Right kidney (tissue), 1 donor: ENCODE data around the gene FAM43B.
A peak's percentile ranks its signal among the peaks of the same experiment; 100 is the strongest.

Source experiments
- DNase-seq: peaks from one replicate; pipeline ENCODE4 v3.0.0-alpha.2; 2016

The FAM43B gene

GRCh38 chr1:20551161-20551560 is 1.2 kb upstream of the FAM43B start:
- no peak for DNase-seq

DNA sequence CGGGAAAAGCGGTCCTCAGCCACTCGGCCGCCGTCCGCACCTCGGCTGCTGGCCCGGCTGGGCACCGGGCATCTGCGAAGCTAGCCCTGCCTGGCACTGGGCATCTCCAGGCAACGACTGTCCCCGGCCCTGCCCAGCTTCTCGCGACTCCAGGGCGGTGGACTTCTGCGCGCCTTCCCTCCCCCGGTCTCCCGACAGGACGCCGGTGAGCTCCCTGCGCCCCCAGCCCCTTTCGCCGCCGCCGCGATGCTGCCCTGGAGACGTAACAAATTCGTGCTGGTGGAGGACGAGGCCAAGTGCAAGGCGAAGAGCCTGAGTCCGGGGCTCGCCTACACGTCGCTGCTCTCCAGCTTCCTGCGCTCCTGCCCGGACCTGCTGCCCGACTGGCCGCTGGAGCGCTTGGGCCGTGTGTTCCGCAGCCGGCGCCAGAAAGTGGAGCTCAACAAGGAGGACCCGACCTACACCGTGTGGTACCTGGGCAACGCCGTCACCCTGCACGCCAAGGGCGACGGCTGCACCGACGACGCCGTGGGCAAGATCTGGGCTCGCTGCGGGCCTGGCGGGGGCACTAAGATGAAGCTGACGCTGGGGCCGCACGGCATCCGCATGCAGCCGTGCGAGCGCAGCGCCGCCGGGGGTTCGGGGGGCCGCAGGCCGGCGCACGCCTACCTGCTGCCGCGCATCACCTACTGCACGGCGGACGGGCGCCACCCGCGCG is 514 bp downstream of the FAM43B start:
- peak; percentile 81 for DNase-seq

GRCh38 chr1:20555025-20555757 is 2.8 kb downstream of the FAM43B start:
- DNase-seq: no peak

GRCh38 chr1:20555758-20556120 is 3.4 kb downstream of the FAM43B start:
- DNase-seq: no peak

GRCh38 chr1:20558191-20558590 is 5.8 kb downstream of the FAM43B start:
- DNase-seq: no peak

DNA sequence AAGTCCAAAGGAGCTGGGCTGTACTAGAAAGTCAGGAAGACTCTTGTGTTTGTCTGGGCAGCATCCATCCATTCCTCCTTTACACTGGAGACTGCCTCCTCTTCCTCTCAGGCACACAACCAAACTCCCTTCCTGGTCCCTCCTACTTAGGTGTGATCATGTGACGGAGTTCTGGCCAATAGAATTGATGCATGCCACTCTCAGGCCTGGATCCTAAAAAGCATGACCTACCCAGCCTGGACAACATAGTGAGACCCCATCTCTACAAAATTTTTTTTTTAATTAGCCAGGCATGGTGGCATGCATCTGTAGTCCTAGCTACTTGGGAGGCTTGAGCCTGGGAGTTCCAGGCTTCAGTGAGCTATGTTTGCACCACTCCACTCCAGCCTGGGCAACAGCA is 8.6 kb downstream of the FAM43B start:
- no peak for DNase-seq

- DNase-seq: no peak
Measured at GRCh38 chr1:20565234-20565633, 12.9 kb downstream of the FAM43B start.

GRCh38 chr1:20569523-20570098 is 17.2 kb downstream of the FAM43B start:
- no peak for DNase-seq

DNA sequence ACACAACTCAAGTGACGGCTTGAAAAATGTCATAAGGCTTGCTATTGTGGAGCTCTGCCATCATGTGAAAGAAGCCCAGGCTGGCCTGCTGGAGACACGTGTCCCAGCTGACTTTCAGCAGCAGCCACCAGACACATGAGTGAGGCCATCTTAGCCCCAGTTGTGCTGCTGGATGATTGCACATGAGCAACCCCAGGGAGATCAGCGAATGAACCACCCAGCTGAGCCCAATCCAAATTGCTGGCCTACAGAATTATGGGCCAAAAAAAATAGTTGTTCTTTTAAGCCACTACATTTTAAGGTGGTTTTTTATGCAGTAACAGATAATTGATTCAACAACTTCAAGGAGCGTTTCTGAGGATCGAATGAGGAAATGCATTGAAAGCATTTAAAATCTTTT is 19.1 kb downstream of the FAM43B start:
- no peak for DNase-seq

DNA sequence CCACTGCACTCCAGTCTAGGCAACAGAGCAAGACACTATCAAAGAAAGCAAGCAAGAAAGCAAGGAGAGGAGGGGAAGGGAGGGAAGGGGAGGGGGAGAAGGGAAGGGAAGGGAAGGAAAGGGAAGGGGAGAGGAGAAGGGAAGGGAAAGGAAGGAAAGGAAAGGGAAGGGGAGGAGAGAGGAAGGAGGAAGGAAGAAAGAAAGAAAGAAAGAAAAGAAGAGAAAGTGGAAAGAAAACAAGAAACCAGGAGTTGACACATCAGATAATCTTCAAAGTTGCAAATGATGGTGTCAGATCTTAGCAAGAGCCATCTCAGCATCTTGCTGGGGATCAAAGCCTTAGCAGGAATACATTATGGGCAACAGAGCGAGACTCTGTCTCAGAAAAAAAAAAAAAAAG is 21.6 kb downstream of the FAM43B start:
- no peak for DNase-seq

GRCh38 chr1:20574686-20575540 is 22.5 kb downstream of the FAM43B start:
- DNase-seq: peak; percentile 51

- DNase-seq: no peak
Measured at GRCh38 chr1:20575541-20576336, 23.4 kb downstream of the FAM43B start.

DNA sequence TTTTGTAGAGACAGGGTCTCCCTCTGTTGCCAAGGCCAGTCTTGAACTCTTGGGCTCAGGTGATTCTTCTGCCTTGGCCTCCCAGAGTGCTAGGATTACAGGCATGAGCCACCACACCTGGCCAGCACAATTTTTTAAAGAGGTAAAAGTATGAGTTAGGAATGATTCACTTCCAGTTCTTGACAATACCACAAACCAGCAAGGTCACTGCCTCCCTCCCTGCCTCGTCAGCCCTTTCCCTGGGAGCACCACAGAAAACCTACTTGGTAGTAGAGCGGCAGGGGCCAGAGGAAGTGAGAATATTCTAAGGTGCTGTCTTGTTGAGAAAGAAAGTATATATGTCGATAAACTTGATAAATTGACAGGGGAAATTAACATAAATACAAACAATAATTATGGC is 25.7 kb downstream of the FAM43B start:
- DNase-seq: no peak

- no peak for DNase-seq
Measured at GRCh38 chr1:20578721-20579395, 26.5 kb downstream of the FAM43B start.

GRCh38 chr1:20584890-20585289 is 32.5 kb downstream of the FAM43B start:
- DNase-seq: no peak

DNA sequence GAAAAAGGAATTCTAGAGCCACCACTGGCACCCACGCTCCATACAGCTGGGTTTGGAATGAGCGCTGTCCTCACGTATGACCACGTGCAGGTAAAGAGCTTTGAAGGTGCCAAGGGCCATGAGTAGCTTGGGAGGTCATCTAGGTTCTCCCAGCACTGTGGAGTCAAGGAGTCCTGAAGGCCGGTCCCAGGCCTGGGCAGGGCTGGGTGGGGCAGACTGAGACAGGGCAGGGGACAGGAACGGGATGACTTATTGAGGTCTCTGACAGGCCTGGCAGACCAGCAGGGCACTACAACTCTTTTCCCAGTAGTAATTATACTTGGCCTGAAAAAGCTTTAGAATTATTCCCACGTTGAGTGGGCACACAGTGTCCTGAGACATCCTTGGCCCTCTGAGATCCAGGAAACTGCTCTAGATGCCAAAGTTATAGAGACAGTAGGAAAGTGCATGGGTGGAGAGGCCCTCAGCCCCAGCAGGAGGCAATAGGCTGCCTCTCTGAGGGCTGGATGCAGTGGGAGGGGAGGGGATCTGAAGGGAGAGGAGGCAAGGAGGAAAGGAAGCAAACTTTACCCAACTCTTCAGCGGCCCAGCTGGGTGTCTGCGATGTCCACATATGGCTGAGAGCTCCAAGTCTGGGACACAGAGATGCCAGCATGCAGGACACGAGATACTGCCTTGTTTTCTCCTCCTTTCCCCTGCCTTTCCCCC is 34.7 kb downstream of the FAM43B start:
- no peak for DNase-seq

GRCh38 chr1:20587661-20588053 is 35.3 kb downstream of the FAM43B start:
- DNase-seq: no peak

- no peak for DNase-seq
Measured at GRCh38 chr1:20588634-20589225, 36.4 kb downstream of the FAM43B start, which contains the start of gene CDA. TSS of gene CDA (plus strand) at chr1:20589097. CDS start at chr1:20589130, 33 bp downstream.

DNA sequence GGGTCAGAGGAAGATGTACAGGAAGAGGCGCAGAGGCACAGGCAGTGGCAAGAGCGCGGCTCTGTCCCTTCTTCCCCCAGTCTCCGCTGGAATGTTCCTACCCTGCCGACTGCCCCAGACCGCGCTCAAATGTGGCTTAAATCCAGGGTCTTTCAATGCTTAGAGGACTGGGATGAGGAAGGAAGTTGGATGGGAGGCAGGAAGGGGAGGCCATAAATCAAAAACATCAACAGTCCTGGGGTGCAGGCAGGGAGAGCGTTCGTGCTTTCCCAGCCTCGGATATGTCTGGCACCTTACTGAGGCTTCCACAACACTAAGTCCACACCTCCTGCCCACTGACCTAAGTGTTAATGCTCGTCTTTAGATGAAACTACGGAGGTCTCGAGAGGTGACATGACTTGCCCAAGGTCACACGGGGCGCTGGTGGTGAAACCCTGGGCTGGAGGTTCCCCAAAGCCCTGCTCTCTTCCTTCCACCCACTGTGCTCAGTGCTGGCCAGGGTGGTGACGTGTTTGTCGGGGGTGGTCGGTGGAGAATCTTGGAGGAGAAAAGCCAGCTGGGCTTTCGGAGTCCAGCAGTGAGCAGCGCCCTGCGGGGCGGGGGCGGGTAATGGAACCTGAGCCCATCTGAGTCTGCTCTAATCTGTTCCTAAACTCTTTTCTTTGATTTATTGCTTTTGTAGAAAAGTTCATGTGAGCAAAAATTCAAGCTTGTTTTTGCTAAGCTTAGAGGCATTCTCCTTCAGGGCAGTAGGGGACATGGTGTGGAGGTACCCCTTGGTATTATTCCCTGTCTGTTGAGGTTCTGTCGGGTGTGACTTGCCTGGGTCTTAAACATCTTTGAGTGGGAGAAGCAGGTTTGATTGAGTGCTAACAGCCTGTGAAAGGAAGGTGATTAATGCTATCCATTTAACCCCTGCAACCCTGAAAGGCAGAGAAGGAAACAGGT is 37.2 kb downstream of the FAM43B start:
- peak; percentile 83 for DNase-seq
